ENCODE results near the gene SLC1A5.
A peak's percentile ranks its signal among the peaks of the same experiment; 100 is the strongest.
"Not testable (repeated sequence)": the region's sequence is repeated elsewhere in the genome, so short reads cannot be mapped to it uniquely, and the experiment has no call there.

The SLC1A5 gene

GRCh38 chr19:46798713-46799112 lies 10.3 kb upstream of the SLC1A5 start:
- DNase-seq, result no peak

- no peak for DNase-seq
These were observed 9.5 kb upstream of the SLC1A5 start for GRCh38 chr19:46797881-46798280.

- peak; percentile 7 for DNase-seq
These were observed 3.5 kb upstream of the SLC1A5 start for GRCh38 chr19:46791944-46792343.

GRCh38 chr19:46789371-46789770 lies 977 bp upstream of the SLC1A5 start:
- no peak for DNase-seq

GRCh38 chr19:46788968-46789338 lies 559 bp upstream of the SLC1A5 start:
- no peak for DNase-seq

GRCh38 chr19:46787331-46788261 lies 798 bp downstream of the SLC1A5 start:
- peak; percentile 29 for DNase-seq

GRCh38 chr19:46787040-46787330 lies 1.4 kb downstream of the SLC1A5 start:
- no peak for DNase-seq

GRCh38 chr19:46786236-46787039 lies 2.0 kb downstream of the SLC1A5 start:
- peak; percentile 72 for DNase-seq

- no peak for DNase-seq
These were observed 2.5 kb downstream of the SLC1A5 start for GRCh38 chr19:46785980-46786235.

GRCh38 chr19:46785054-46785979 lies 3.1 kb downstream of the SLC1A5 start:
- DNase-seq, result no peak

- DNase-seq, result peak; percentile 12
These were observed 3.9 kb downstream of the SLC1A5 start for GRCh38 chr19:46784262-46785053.

GRCh38 chr19:46783670-46784069 lies 4.7 kb downstream of the SLC1A5 start:
- no peak for DNase-seq

GRCh38 chr19:46782355-46783019 lies 5.9 kb downstream of the SLC1A5 start:
- no peak for DNase-seq

- DNase-seq, result not testable (repeated sequence)
These were observed 10.3 kb downstream of the SLC1A5 start for GRCh38 chr19:46777956-46778645.

GRCh38 chr19:46776927-46777911 lies 11.2 kb downstream of the SLC1A5 start:
- DNase-seq, result no peak

GRCh38 chr19:46775642-46776258 lies 12.6 kb downstream of the SLC1A5 start:
- DNase-seq, result no peak

- no peak for DNase-seq
These were observed 15.4 kb downstream of the SLC1A5 start for GRCh38 chr19:46773018-46773399.

GRCh38 chr19:46772170-46773017 lies 16.0 kb downstream of the SLC1A5 start:
- DNase-seq, result no peak

All from T-helper 9 cell (primary cell).